Psoas muscle (tissue), 8 donors: ENCODE measurements around the gene MRPL23. TPM values are rescaled to one million over a fixed set of nuclear protein-coding genes. Genes with fewer than 3 reads are reported as not detected.
A peak's percentile ranks its signal among the peaks of the same experiment; 100 is the strongest.

Experiments
- ATAC-seq, 4 donors: fragments of 200-7000 bp; cut with Tn5 transposase; one replicate each; pipeline ENCODE4 v1.9.1; 2020; ENCODE audit warnings: moderate library complexity in 3 of 4, mild to moderate bottlenecking in 2 of 4
- DNase-seq, 2 donors: peaks; one replicate each; pipeline ENCODE4 v3.0.0-alpha.2; 2020
- H3K27ac ChIP-seq: fragments of 200-600 bp; one replicate; pipeline ENCODE4 v1.8.0; 2022
- H3K27me3 ChIP-seq, 3 donors: fragments of 200-600 bp in 1 of 3; one replicate each; pipeline versions ENCODE4 v1.6.1 to v1.8.0; 2013 to 2022; ENCODE audit warnings: low read length in 2 of 3, mild to moderate bottlenecking in 2 of 3, moderate library complexity in 1 of 3; ENCODE audit not compliant: insufficient read depth in 3 of 3
- H3K36me3 ChIP-seq, 2 donors: fragments of 200-600 bp in 1 of 2; one replicate each; pipeline versions ENCODE4 v1.6.1 to v1.8.0; 2013 to 2022; ENCODE audit warnings: low read depth in 1 of 2, mild to moderate bottlenecking in 1 of 2, moderate library complexity in 1 of 2; ENCODE audit not compliant: insufficient read depth in 1 of 2
- H3K4me1 ChIP-seq: fragments of 200-600 bp; one replicate; pipeline ENCODE4 v1.8.0; 2022
- H3K4me3 ChIP-seq: fragments of 200-600 bp; one replicate; pipeline ENCODE4 v1.8.0; 2022; ENCODE audit warnings: mild to moderate bottlenecking
- H3K9me3 ChIP-seq: fragments of 200-600 bp; one replicate; pipeline ENCODE4 v1.8.0; 2022
- whole genome bisulfite sequencing, 3 donors: extraction: QIAGEN DNeasy Blood & Tissue Kit; methylation state at CpG; one replicate each; pipeline versions ENCODE4 v1.1.6 to v1.1.7; 2013; 5-methylcytosine and 5-hydroxymethylcytosine counted together
- intact Hi-C, 2 donors: fragments of 100-400 bp; cut with DNase I; formaldehyde crosslinking; loops; one replicate each; pipeline versions ENCODE4 v1.11.0 to v1.14.2; 2022
- polyA plus RNA-seq, 3 donors: library from polyadenylated mRNA; stranded (reverse); fragments of 200-250 nt; gene quantifications; one replicate each; pipeline ENCODE4 v1.2.3, GENCODE V29; 2013
- total RNA-seq, 4 donors: library from RNA; stranded (reverse); fragmentation: NEBNext Ultra II Directional in 2 of 4; extraction: Animal tissue kit (Norgen Biotek cat#: 25700) in 2 of 4; gene quantifications; one replicate each; pipeline versions ENCODE4 v1.2.1 to v1.2.4, GENCODE V29; 2021 to 2023
- TF ChIP-seq, protein P1 (sequence below): fragments of 200-600 bp; IDR thresholded peaks from one replicate; pipeline ENCODE4 v1.8.0; 2022; ENCODE audit warnings: antibody characterized with exemption
- donor health status: healthy with polysubstance abuse.
- donor health status: DM: no; HTN: no; CAD: no; lungs with moderate emphysema.
- donor health status: Bipolar disorder and iron deficiency.
- donor health status: healthy.
- donor health status: DM: yes; HTN: yes; CAD: no.
- donor health status: DM: no; HTN: no; CAD: no.
- donor health status: DM: no; HTN: no; CAD: no.
- donor health status: DM: yes; HTN: yes; CAD: no.

The MRPL23 gene
- total and polyA plus RNA-seq, 7 donors, result 46.3 to 163 (median 84.0) TPM

DNA sequence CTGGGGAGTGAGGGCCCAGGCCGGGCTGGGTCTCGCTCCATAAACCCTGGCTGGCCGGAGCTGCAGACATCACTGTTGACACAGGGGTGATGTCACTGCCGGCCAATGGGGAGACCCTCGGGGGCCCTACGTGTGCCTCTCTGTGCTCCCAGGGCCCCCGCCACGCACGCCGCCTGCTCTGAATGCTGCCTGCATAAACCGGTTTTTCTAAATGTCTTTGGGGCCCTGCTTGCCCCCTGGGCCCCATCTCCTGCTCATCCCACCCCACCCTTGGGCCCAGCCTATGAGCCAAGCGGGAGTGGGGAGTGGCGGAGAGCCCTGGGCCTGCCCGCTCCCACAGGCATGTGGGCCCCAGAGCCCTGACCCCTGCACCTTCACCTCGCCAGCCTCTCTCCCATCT lies 42.8 kb downstream of the MRPL23 start:
- no peaks in the 10 kb centered on the region for H3K36me3 ChIP-seq
- ATAC-seq (no peak), DNase-seq (no peak)
- H3K27me3 ChIP-seq, result no peaks in the 10 kb centered on the region
- no peak overlapping the region for H3K4me3 ChIP-seq
- no peaks in the 10 kb centered on the region for H3K4me1 ChIP-seq
- TF ChIP-seq, protein P1, sequence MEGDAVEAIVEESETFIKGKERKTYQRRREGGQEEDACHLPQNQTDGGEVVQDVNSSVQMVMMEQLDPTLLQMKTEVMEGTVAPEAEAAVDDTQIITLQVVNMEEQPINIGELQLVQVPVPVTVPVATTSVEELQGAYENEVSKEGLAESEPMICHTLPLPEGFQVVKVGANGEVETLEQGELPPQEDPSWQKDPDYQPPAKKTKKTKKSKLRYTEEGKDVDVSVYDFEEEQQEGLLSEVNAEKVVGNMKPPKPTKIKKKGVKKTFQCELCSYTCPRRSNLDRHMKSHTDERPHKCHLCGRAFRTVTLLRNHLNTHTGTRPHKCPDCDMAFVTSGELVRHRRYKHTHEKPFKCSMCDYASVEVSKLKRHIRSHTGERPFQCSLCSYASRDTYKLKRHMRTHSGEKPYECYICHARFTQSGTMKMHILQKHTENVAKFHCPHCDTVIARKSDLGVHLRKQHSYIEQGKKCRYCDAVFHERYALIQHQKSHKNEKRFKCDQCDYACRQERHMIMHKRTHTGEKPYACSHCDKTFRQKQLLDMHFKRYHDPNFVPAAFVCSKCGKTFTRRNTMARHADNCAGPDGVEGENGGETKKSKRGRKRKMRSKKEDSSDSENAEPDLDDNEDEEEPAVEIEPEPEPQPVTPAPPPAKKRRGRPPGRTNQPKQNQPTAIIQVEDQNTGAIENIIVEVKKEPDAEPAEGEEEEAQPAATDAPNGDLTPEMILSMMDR, result no peak
- intact Hi-C loops, result no loop called here
- no peak overlapping the region for H3K27ac ChIP-seq
- no CpG with 5 or more reads among the region's 15 CpGs for WGBS, 3 donors
- H3K9me3 ChIP-seq, result no peaks in the 10 kb centered on the region

DNA sequence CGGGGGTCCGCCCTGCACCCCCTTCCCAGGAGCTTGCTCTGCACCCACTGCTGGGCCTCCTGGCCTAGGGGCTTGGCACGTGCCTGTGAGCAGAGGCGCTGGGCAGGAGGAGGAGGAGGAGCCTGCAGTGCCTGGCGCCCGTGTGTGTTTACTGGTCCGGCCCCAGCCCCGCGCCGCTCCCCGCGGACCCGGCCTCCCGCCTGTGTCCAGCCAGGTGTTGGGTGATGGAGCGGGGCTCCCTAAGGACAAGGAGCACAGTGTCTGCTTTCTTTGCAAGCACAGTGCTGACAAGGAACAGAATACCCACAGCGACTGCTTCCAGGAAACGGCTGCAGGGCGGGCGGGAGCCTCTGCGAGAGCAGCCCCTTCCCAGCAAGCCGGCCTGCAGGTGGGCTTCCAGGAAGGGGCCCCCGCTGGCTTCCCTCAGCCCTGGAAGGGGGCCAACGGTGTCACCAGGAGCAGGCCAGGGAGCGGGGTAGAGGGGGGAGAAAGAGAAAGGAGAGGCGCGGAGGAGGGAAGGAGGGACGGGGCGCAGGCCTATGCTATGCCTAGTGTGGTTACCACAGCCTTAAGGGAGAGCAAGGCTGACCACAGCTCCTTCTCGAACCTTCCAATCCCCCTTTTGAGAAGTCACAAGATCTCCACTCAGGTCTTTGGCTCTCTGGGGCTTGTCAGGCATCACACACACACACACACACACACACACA lies 43.9 kb downstream of the MRPL23 start:
- intact Hi-C loops, result no loop called here
- Histone ChIP-seq H3K9me3 (no peaks in the 10 kb centered on the region), H3K4me1 (no peaks in the 10 kb centered on the region), H3K27ac (no peak overlapping the region), H3K27me3 (no peaks in the 10 kb centered on the region), H3K4me3 (no peak overlapping the region), H3K36me3 (no peaks in the 10 kb centered on the region)
- no CpG with 5 or more reads among the region's 29 CpGs for WGBS, 3 donors
- no peak for DNase-seq
- TF ChIP-seq, protein P1, result no peak
- ATAC-seq, result peak; percentile 22 to 40 (median 26)

DNA sequence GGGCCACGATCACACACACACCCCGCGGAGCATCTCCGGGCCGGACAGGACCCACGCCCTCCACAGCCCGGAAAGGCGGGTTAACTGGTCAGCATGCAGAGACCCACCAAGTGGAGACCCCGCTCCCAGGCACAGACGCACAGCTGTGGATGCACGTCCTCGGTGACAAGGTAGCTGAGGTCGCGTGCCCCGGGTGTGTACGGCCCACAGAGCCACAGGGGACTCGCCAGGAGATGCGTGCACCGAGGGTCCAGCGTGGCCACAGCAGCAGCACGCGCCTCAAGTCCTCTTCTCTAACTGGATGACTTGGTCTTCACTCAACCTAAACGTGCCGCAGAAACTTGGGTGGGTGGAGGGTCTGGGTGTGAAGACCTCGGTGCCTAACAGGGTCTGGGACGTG lies 45.0 kb downstream of the MRPL23 start:
- no peak overlapping the region for H3K27ac ChIP-seq
- 76 to 81% methylated on average over 14 of the region's 26 CpGs; no CpG with 5 or more reads in 1 of the 3 donors for WGBS, 3 donors
- no peaks in the 10 kb centered on the region for H3K36me3 ChIP-seq
- DNase-seq, result peak in 1 of 2 donors; percentile 31
- H3K27me3 ChIP-seq, result no peaks in the 10 kb centered on the region
- H3K4me3 ChIP-seq, result no peak overlapping the region
- TF ChIP-seq, protein P1, result no peak
- intact Hi-C loops, result no loop called here
- no peak for ATAC-seq
- H3K4me1 ChIP-seq, result no peaks in the 10 kb centered on the region
- H3K9me3 ChIP-seq, result no peaks in the 10 kb centered on the region

DNA sequence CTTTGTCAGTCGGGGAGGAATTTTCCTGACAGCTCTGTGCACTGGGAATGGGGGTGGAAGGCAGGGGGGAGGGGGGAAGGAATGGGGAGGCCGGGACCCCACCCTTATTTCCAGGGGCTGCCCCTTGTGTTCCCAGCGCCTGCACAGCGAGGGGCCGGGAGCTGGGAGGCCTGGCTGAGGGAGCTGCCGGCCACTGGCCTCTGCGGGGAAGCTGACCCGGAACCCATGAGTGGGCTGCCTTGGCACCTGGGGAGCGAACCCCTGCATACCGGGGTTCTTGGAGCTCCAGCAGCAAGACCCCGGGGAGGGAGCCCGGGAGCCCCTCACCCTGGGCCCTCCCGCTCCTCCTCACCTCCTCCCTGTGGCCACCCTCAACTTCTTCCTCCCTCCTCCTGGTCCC lies 47.0 kb downstream of the MRPL23 start:
- Histone ChIP-seq H3K4me1 (no peaks in the 10 kb centered on the region), H3K27ac (no peak overlapping the region), H3K27me3 (no peaks in the 10 kb centered on the region), H3K9me3 (no peaks in the 10 kb centered on the region), H3K4me3 (no peak overlapping the region), H3K36me3 (no peaks in the 10 kb centered on the region)
- WGBS, 3 donors, result 40 to 85% methylated on average over 2 to 8 of the region's 13 CpGs; no CpG with 5 or more reads in 1 of the 3 donors
- ATAC-seq (no peak), DNase-seq (peak in 1 of 2 donors; percentile 38)
- TF ChIP-seq, protein P1, result no peak
- intact Hi-C loops, result no loop called here

DNA sequence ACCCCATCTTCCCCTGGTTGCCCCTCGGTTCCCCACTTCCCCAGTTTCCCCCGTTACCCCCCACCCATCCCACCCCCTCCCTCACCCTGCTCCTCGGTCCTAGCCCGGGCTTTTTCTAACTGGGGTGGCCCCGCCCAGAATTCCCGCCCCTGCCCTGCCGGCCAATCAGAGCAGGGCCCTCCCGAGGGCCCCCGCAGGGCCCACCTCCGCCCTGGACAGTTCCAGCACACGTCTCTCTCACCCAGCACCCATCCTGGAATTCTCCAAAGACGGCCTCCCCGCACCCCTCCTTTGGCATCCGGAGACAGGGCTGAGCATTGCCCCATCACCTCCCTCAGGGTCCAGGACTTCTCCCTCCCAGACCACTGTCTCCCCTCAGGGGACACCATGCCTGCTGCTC lies 50.6 kb downstream of the MRPL23 start, which contains the start of gene H19:
Gene H19 (minus strand): TSS at position 88 of the 400 bp plus-strand sequence.
- ATAC-seq (peak; percentile 66 to 72 (median 68)), DNase-seq (no peak)
- Histone ChIP-seq H3K4me3 (no peak within 1 kb of the TSS), H3K4me1 (no peaks in the 10 kb centered on the region), H3K27me3 (no peaks in the 10 kb centered on the region), H3K9me3 (no peaks in the 10 kb centered on the region), H3K27ac (no peak within 1 kb of the TSS), H3K36me3 (no peaks in the 10 kb centered on the region)
- WGBS, 3 donors, result no CpG with 5 or more reads among the region's 14 CpGs
- TF ChIP-seq, protein P1, result no peak
- intact Hi-C loops, result no loop called here
